Measurements from ENCODE around the gene NCAPD2. TPM values are rescaled to one million over a fixed set of nuclear protein-coding genes. Genes with fewer than 3 reads are reported as not detected.

The NCAPD2 gene
- total and polyA plus RNA-seq, 3 donors from 2014 or later: 42.9 to 46.6 (median 43.1) TPM

DNA sequence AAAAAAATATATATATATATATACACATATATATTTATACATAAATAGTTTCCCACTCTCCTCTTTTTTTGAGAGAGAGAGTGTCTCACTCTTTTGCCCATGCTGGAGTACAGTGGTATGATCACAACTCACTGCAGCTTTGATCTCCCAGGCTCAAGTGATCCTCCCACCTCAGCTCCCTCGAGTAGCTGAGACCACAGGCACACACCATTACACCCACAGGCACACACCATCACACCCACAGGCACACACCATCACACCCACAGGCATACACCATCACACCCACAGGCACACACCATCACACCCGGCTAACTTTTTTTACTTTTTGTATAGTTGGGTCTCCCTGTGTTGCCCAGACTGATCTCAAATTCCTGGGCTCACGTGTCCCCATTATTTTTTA lies 26.3 kb downstream of the NCAPD2 start:
- no peaks in the 10 kb centered on the region for H3K27me3 ChIP-seq
- H3K4me1 ChIP-seq: no peaks in the 10 kb centered on the region
- TF ChIP-seq, protein P1, sequence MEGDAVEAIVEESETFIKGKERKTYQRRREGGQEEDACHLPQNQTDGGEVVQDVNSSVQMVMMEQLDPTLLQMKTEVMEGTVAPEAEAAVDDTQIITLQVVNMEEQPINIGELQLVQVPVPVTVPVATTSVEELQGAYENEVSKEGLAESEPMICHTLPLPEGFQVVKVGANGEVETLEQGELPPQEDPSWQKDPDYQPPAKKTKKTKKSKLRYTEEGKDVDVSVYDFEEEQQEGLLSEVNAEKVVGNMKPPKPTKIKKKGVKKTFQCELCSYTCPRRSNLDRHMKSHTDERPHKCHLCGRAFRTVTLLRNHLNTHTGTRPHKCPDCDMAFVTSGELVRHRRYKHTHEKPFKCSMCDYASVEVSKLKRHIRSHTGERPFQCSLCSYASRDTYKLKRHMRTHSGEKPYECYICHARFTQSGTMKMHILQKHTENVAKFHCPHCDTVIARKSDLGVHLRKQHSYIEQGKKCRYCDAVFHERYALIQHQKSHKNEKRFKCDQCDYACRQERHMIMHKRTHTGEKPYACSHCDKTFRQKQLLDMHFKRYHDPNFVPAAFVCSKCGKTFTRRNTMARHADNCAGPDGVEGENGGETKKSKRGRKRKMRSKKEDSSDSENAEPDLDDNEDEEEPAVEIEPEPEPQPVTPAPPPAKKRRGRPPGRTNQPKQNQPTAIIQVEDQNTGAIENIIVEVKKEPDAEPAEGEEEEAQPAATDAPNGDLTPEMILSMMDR (IDR thresholded peaks at IDR 0.05): no peak
- TF ChIP-seq POLR2A (IDR thresholded peaks at IDR 0.05): no peak
- intact Hi-C loops (cut with DNase I; ENCODE audit: low total_unique reads): no loop called here
- no peak overlapping the region for H3K27ac ChIP-seq
- WGBS, 2 donors: 83 to 84% methylated on average over 3 of the region's 3 CpGs
- H3K36me3 ChIP-seq (ENCODE audit: low read depth, missing control alignments): no peaks in the 10 kb centered on the region
- no peak for DNase-seq
- no peak overlapping the region for H3K4me3 ChIP-seq
- no peaks in the 10 kb centered on the region for H3K9me3 ChIP-seq

DNA sequence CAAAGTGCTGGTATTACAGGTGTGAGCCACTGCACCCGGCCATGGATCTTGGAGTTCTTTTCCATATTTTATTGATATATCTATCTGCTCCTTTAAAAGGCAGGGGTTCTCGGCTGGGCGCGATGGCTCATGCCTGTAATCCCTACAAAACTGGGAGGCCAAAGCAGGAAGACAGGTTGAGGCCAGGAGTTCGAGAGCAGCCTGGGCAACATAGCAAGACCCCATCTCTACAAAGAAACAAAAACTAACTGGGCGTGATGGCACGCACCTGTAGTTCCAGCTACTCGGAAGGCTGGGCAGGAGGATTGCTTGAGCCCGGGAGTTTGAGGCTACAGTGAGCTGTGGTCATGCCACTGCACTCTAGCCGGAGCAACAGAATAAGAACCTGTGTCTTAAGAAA lies 28.3 kb downstream of the NCAPD2 start:
- H3K27ac ChIP-seq: no peak overlapping the region
- intact Hi-C loops (cut with DNase I; ENCODE audit: low total_unique reads): no loop called here
- WGBS, 2 donors: 82 to 85% methylated on average over 10 of the region's 10 CpGs
- H3K27me3 ChIP-seq: no peaks in the 10 kb centered on the region
- H3K9me3 ChIP-seq: no peaks in the 10 kb centered on the region
- H3K36me3 ChIP-seq (ENCODE audit: low read depth, missing control alignments): peaks cover 5% of the 10 kb centered on the region
- no peak overlapping the region for H3K4me3 ChIP-seq
- TF ChIP-seq POLR2A (IDR thresholded peaks at IDR 0.05): no peak
- TF ChIP-seq, protein P1 (IDR thresholded peaks at IDR 0.05): no peak
- DNase-seq: no peak
- no peaks in the 10 kb centered on the region for H3K4me1 ChIP-seq

DNA sequence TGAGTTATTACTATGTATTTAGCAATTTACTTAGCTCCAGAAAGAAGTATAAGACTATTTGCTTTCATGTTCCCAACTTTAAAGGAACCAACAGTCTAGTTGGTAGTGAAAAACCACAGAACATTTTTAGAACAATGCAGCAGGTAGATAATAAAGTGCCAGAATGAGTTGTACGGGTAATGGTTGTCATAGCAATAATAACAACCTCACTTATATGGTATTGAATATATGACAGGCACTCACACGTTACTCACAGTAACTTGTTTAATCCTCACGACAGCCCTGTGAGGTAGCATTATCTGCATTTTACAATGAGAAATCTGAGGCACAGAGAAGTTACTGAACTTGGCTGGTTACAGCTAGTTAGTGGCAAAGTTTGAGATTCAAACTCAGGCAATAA lies 29.8 kb downstream of the NCAPD2 start:
- H3K4me3 ChIP-seq: no peak overlapping the region
- H3K36me3 ChIP-seq (ENCODE audit: low read depth, missing control alignments): peaks cover 5% of the 10 kb centered on the region
- no peaks in the 10 kb centered on the region for H3K4me1 ChIP-seq
- H3K9me3 ChIP-seq: no peaks in the 10 kb centered on the region
- DNase-seq: no peak
- H3K27ac ChIP-seq: no peak overlapping the region
- no peak for TF ChIP-seq POLR2A (IDR thresholded peaks at IDR 0.05)
- TF ChIP-seq, protein P1 (IDR thresholded peaks at IDR 0.05): no peak
- 82 to 89% methylated on average over 3 of the region's 3 CpGs for WGBS, 2 donors
- H3K27me3 ChIP-seq: no peaks in the 10 kb centered on the region
- intact Hi-C loops (cut with DNase I; ENCODE audit: low total_unique reads): no loop called here

DNA sequence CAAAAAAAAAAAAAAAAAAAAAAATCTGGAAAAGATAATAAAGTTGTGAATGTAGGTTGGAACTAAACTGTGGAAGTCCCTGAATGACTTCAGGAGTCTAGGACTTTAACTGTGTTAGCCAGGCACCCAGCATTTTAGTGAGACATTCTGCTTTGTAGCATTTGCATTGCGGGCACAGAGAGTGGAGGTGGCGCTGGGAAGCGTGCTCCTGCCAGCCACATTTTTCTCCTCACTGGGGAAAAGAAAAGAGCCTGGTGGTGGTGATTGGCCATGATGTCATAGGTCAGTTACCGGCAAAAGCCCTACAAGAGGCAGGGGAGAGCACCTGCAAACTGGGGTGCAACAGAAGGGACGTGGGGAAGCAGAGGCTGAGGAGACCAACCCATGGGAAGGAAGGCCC lies 30.7 kb downstream of the NCAPD2 start:
- peaks cover 5% of the 10 kb centered on the region for H3K36me3 ChIP-seq (ENCODE audit: low read depth, missing control alignments)
- 93 to 97% methylated on average over 5 of the region's 5 CpGs for WGBS, 2 donors
- H3K4me1 ChIP-seq: no peaks in the 10 kb centered on the region
- TF ChIP-seq POLR2A (IDR thresholded peaks at IDR 0.05): no peak
- no peaks in the 10 kb centered on the region for H3K27me3 ChIP-seq
- no peak overlapping the region for H3K27ac ChIP-seq
- H3K4me3 ChIP-seq: no peak overlapping the region
- intact Hi-C loops (cut with DNase I; ENCODE audit: low total_unique reads): no loop called here
- H3K9me3 ChIP-seq: no peaks in the 10 kb centered on the region
- DNase-seq: no peak

DNA sequence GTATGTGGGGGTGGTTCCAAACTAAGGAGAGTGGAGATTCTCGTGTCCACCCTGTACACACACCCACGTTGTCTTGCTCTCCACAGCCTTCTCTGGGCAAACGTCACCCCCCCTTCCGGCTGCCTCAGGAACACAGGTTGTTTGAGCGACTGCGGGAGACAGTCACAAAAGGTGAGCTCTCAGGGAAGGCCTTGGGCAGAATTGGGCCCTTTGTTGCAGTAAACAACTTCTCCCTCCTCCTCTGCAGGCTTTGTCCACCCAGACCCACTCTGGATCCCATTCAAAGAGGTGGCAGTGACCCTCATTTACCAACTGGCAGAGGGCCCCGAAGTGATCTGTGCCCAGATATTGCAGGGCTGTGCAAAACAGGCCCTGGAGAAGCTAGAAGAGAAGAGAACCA lies 32.3 kb downstream of the NCAPD2 start:
- 93 to 95% methylated on average over 6 to 7 of the region's 7 CpGs for WGBS, 2 donors
- intact Hi-C loops (cut with DNase I; ENCODE audit: low total_unique reads): no loop called here
- H3K36me3 ChIP-seq (ENCODE audit: low read depth, missing control alignments): peaks cover 5% of the 10 kb centered on the region
- H3K9me3 ChIP-seq: no peaks in the 10 kb centered on the region
- no peak overlapping the region for H3K27ac ChIP-seq
- TF ChIP-seq, protein P1 (IDR thresholded peaks at IDR 0.05): no peak
- TF ChIP-seq POLR2A (IDR thresholded peaks at IDR 0.05): no peak
- H3K4me1 ChIP-seq: no peaks in the 10 kb centered on the region
- DNase-seq: no peak
- no peaks in the 10 kb centered on the region for H3K27me3 ChIP-seq
- H3K4me3 ChIP-seq: no peak overlapping the region
